ENCODE results near the gene PRDM5. TPM values are rescaled to one million over a fixed set of nuclear protein-coding genes. Genes with fewer than 3 reads are reported as not detected.

Gene PRDM5
- total RNA-seq, 1 experiment from 2014 or later, result 7.1 TPM

- no peak for TF ChIP-seq CTCF (conservative IDR thresholded peaks at IDR 0.05; ENCODE audit: low read depth, low read length)
- BruUV-seq (replicated peaks), result no TSS peak
- Histone ChIP-seq H3K4me1 (ENCODE audit: insufficient read depth, low read length, poor library complexity, severe bottlenecking) (peaks cover 28% of the 10 kb centered on the region), H3K36me3 (ENCODE audit: insufficient read depth, low read length, poor library complexity, severe bottlenecking) (no peaks in the 10 kb centered on the region), H3K27ac (ENCODE audit: low read depth, low read length, poor library complexity, severe bottlenecking) (no peak overlapping the region), H3K27me3 (replicated peaks; ENCODE audit: insufficient read depth, low read depth, low read length, poor library complexity) (no peaks in the 10 kb centered on the region), H3K9me3 (ENCODE audit: low read depth, low read length, poor library complexity, severe bottlenecking) (no peaks in the 10 kb centered on the region), H3K4me3 (ENCODE audit: low read depth, low read length, poor library complexity, severe bottlenecking) (no peak overlapping the region)
- intact Hi-C loops (cut with micrococcal nuclease; ENCODE audit: unreplicated experiment), result no loop called here
- ChIA-PET CTCF (no interaction called here), POLR2A (ENCODE audit: low non-redundant PET) (no interaction called here)
- DNase-seq (ENCODE audit: low spot score), result no peak
Measured at GRCh38 chr4:120699354-120699753, 223.2 kb downstream of the PRDM5 start.

DNA sequence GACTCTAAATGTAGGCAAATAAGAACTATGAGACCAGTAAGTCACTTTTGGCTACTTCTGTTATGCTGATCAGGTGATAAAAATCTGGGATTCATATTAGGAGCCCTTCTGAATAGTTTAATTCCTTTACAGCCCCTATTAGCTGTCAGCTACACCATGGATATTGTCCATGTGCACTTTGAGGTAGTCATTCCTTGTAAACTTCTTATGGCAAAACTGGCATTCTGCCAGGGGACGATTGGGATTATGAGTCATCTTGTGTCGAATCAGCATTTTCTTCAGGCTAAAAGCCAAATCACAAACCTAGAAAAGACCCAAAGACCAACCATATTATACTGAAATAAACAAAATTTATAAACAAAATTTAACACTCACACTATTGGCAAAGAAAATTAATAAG is 227.6 kb downstream of the PRDM5 start:
- ChIA-PET CTCF (no interaction called here), POLR2A (ENCODE audit: low non-redundant PET) (no interaction called here)
- no peaks in the 10 kb centered on the region for H3K27me3 ChIP-seq (replicated peaks; ENCODE audit: insufficient read depth, low read depth, low read length, poor library complexity)
- peaks cover 43% of the 10 kb centered on the region for H3K4me1 ChIP-seq (ENCODE audit: insufficient read depth, low read length, poor library complexity, severe bottlenecking)
- TF ChIP-seq CTCF (conservative IDR thresholded peaks at IDR 0.05; ENCODE audit: low read depth, low read length), result no peak
- no peak for TF ChIP-seq EZH2 (IDR thresholded peaks at IDR 0.05; ENCODE audit: borderline replicate concordance, low read depth, low read length, poor library complexity, severe bottlenecking)
- peak; percentile 70 for DNase-seq (ENCODE audit: low spot score)
- intact Hi-C loops (cut with micrococcal nuclease; ENCODE audit: unreplicated experiment), result no loop called here
- H3K36me3 ChIP-seq (ENCODE audit: insufficient read depth, low read length, poor library complexity, severe bottlenecking), result no peaks in the 10 kb centered on the region
- H3K4me3 ChIP-seq (ENCODE audit: low read depth, low read length, poor library complexity, severe bottlenecking), result no peak overlapping the region
- H3K27ac ChIP-seq (ENCODE audit: low read depth, low read length, poor library complexity, severe bottlenecking), result no peak overlapping the region
- no peaks in the 10 kb centered on the region for H3K9me3 ChIP-seq (ENCODE audit: low read depth, low read length, poor library complexity, severe bottlenecking)
- BruUV-seq (replicated peaks), result no TSS peak

DNA sequence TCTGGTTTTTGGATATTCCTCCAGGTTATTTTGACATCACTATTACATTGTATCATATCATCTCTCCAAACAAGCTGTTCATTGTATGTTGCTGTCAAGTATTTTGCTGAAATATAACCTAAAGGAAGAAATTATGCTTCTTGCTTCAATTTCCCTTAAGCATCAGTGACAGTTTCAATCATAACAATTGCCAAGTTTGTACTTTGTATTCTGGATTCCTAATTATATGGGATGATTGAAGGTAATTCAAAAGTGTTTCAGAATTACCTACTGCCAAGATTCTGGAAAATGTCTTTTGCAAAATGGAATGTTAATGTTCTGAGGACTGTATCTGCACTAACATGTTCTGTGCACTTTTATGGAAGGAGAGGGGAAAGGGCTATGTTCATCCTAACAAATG is 228.7 kb downstream of the PRDM5 start:
- Histone ChIP-seq H3K4me3 (ENCODE audit: low read depth, low read length, poor library complexity, severe bottlenecking) (no peak overlapping the region), H3K4me1 (ENCODE audit: insufficient read depth, low read length, poor library complexity, severe bottlenecking) (peaks cover 43% of the 10 kb centered on the region), H3K27me3 (replicated peaks; ENCODE audit: insufficient read depth, low read depth, low read length, poor library complexity) (no peaks in the 10 kb centered on the region), H3K27ac (ENCODE audit: low read depth, low read length, poor library complexity, severe bottlenecking) (no peak overlapping the region), H3K36me3 (ENCODE audit: insufficient read depth, low read length, poor library complexity, severe bottlenecking) (no peaks in the 10 kb centered on the region), H3K9me3 (ENCODE audit: low read depth, low read length, poor library complexity, severe bottlenecking) (no peaks in the 10 kb centered on the region)
- BruUV-seq (replicated peaks), result no TSS peak
- intact Hi-C loops (cut with micrococcal nuclease; ENCODE audit: unreplicated experiment), result no loop called here
- ChIA-PET POLR2A (ENCODE audit: low non-redundant PET) (no interaction called here), CTCF (no interaction called here)
- TF ChIP-seq CTCF (conservative IDR thresholded peaks at IDR 0.05; ENCODE audit: low read depth, low read length) (no peak), EZH2 (IDR thresholded peaks at IDR 0.05; ENCODE audit: borderline replicate concordance, low read depth, low read length, poor library complexity, severe bottlenecking) (no peak)
- no peak for DNase-seq (ENCODE audit: low spot score)

Data from A673 (cell line).